Stimulated activated effector memory CD8-positive, alpha-beta T cell treated with anti-CD3 and anti-CD28 coated beads, Interleukin-12 subunit alpha, Interleukin-12 subunit beta, amount 100 ng/mL, for 72 hours (primary cell): ENCODE results near the gene TMUB1.

ENCODE experiments used
- ATAC-seq: fragments of 150-1000 bp; cut with Tn5 transposase; 2 replicates; pipeline ENCODE4 v1.10.0; 2021
- DNase-seq, 2 donors: peaks; one replicate each; pipeline ENCODE4 v3.0.0; 2021 to 2022; ENCODE audit warnings: low spot score in 2 of 2
- H3K27ac Mint-ChIP-seq: one replicate; pipeline ENCODE4 v1.8.0; 2022; ENCODE audit warnings: mild to moderate bottlenecking, mixed read lengths
- H3K36me3 Mint-ChIP-seq: one replicate; pipeline ENCODE4 v1.8.0; 2022; ENCODE audit warnings: mild to moderate bottlenecking, mixed read lengths
- H3K4me1 Mint-ChIP-seq: one replicate; pipeline ENCODE4 v1.8.0; 2022; ENCODE audit warnings: mixed read lengths
- H3K4me3 Mint-ChIP-seq: one replicate; pipeline ENCODE4 v1.8.0; 2022; ENCODE audit warnings: mild to moderate bottlenecking, mixed read lengths
- H3K9me3 Mint-ChIP-seq: one replicate; pipeline ENCODE4 v1.8.0; 2022; ENCODE audit warnings: mixed read lengths

TMUB1 gene

GRCh38 chr7:151061213-151062110 is 21.8 kb downstream of the TMUB1 start:
- H3K4me1 Mint-ChIP-seq = peaks cover 40% of the 10 kb centered on the region
- H3K27ac Mint-ChIP-seq = peak overlapping the region; percentile 71

GRCh38 chr7:151060416-151061212 is 22.7 kb downstream of the TMUB1 start:
- peaks cover 35% of the 10 kb centered on the region for H3K36me3 Mint-ChIP-seq
- no peaks in the 10 kb centered on the region for H3K9me3 Mint-ChIP-seq
- peaks cover 41% of the 10 kb centered on the region for H3K4me1 Mint-ChIP-seq
- peak overlapping the region; percentile 93 for H3K4me3 Mint-ChIP-seq
- peak overlapping the region; percentile 91 for H3K27ac Mint-ChIP-seq
- no peak for ATAC-seq
- DNase-seq = no peak

More at GRCh38 chr7:151061213-151062110, 21.8 kb downstream of the TMUB1 start:
- H3K4me3 Mint-ChIP-seq = peak overlapping the region; percentile 93
- no peaks in the 10 kb centered on the region for H3K9me3 Mint-ChIP-seq
- ATAC-seq (no peak), DNase-seq (no peak)
- peaks cover 35% of the 10 kb centered on the region for H3K36me3 Mint-ChIP-seq

GRCh38 chr7:151060113-151060415 is 23.2 kb downstream of the TMUB1 start:
- Mint-ChIP-seq H3K4me1 (peaks cover 41% of the 10 kb centered on the region), H3K36me3 (peaks cover 29% of the 10 kb centered on the region), H3K4me3 (peak overlapping the region; percentile 93), H3K27ac (peak overlapping the region; percentile 91), H3K9me3 (no peaks in the 10 kb centered on the region)
- ATAC-seq (no peak), DNase-seq (no peak)

GRCh38 chr7:151059367-151060112 is 23.8 kb downstream of the TMUB1 start, which contains the start of gene SLC4A2:
SLC4A2 (plus strand) TSS chr7:151059589; CDS start chr7:151061988, 2,399 bp downstream.
- H3K4me3 Mint-ChIP-seq = peak within 1 kb of the TSS; percentile 93
- peaks cover 24% of the 10 kb centered on the region for H3K36me3 Mint-ChIP-seq
- H3K9me3 Mint-ChIP-seq = no peaks in the 10 kb centered on the region
- peak within 1 kb of the TSS; percentile 91 for H3K27ac Mint-ChIP-seq
- H3K4me1 Mint-ChIP-seq = peaks cover 41% of the 10 kb centered on the region
- ATAC-seq = peak; percentile 38
- peak; percentile 69 to 88 for DNase-seq

GRCh38 chr7:151058781-151059366 is 24.4 kb downstream of the TMUB1 start:
- peak overlapping the region; percentile 91 for H3K27ac Mint-ChIP-seq
- DNase-seq = no peak

GRCh38 chr7:151057989-151058780 is 25.1 kb downstream of the TMUB1 start:
- Mint-ChIP-seq H3K9me3 (no peaks in the 10 kb centered on the region), H3K36me3 (peaks cover 15% of the 10 kb centered on the region), H3K4me3 (peak overlapping the region; percentile 93), H3K4me1 (peaks cover 41% of the 10 kb centered on the region), H3K27ac (peak overlapping the region; percentile 91)
- DNase-seq (peak; percentile 83 to 95), ATAC-seq (peak; percentile 95)

More at GRCh38 chr7:151058781-151059366, 24.4 kb downstream of the TMUB1 start:
- Mint-ChIP-seq H3K9me3 (no peaks in the 10 kb centered on the region), H3K4me3 (peak overlapping the region; percentile 93), H3K4me1 (peaks cover 41% of the 10 kb centered on the region), H3K36me3 (peaks cover 21% of the 10 kb centered on the region)
- ATAC-seq = no peak

GRCh38 chr7:151057506-151057988 is 25.7 kb downstream of the TMUB1 start, which contains the start of gene CDK5:
CDK5 (minus strand) TSS chr7:151057897; CDS start chr7:151057848, 49 bp downstream.
- Mint-ChIP-seq H3K4me1 (peaks cover 45% of the 10 kb centered on the region), H3K4me3 (peak within 1 kb of the TSS; percentile 93)

GRCh38 chr7:151056666-151057505 is 26.4 kb downstream of the TMUB1 start:
- H3K4me1 Mint-ChIP-seq = peaks cover 46% of the 10 kb centered on the region
- H3K36me3 Mint-ChIP-seq = peaks cover 15% of the 10 kb centered on the region
- DNase-seq = no peak
- peak overlapping the region; percentile 91 for H3K27ac Mint-ChIP-seq
- peak overlapping the region; percentile 93 for H3K4me3 Mint-ChIP-seq
- no peaks in the 10 kb centered on the region for H3K9me3 Mint-ChIP-seq
- no peak for ATAC-seq

More at GRCh38 chr7:151057506-151057988, 25.7 kb downstream of the TMUB1 start, which contains the start of gene CDK5:
- H3K36me3 Mint-ChIP-seq = peaks cover 15% of the 10 kb centered on the region
- DNase-seq (no peak), ATAC-seq (peak; percentile 2)
- peak within 1 kb of the TSS; percentile 91 for H3K27ac Mint-ChIP-seq
- H3K9me3 Mint-ChIP-seq = no peaks in the 10 kb centered on the region

GRCh38 chr7:151056283-151056665 is 27.0 kb downstream of the TMUB1 start:
- H3K27ac Mint-ChIP-seq = no peak overlapping the region
- H3K36me3 Mint-ChIP-seq = peaks cover 15% of the 10 kb centered on the region
- DNase-seq (no peak), ATAC-seq (no peak)
- H3K4me1 Mint-ChIP-seq = peaks cover 40% of the 10 kb centered on the region
- peak overlapping the region; percentile 93 for H3K4me3 Mint-ChIP-seq
- H3K9me3 Mint-ChIP-seq = no peaks in the 10 kb centered on the region

GRCh38 chr7:151053751-151054150 is 29.5 kb downstream of the TMUB1 start:
- Mint-ChIP-seq H3K4me1 (peaks cover 26% of the 10 kb centered on the region), H3K36me3 (peaks cover 9% of the 10 kb centered on the region), H3K4me3 (no peak overlapping the region), H3K27ac (no peak overlapping the region), H3K9me3 (no peaks in the 10 kb centered on the region)
- DNase-seq = no peak
- ATAC-seq = no peak

GRCh38 chr7:151053096-151053495 is 30.2 kb downstream of the TMUB1 start:
- Mint-ChIP-seq H3K4me3 (no peak overlapping the region), H3K36me3 (peaks cover 2% of the 10 kb centered on the region), H3K27ac (no peak overlapping the region), H3K9me3 (no peaks in the 10 kb centered on the region), H3K4me1 (peaks cover 21% of the 10 kb centered on the region)
- DNase-seq = no peak
- ATAC-seq = no peak

- Mint-ChIP-seq H3K4me1 (peaks cover 7% of the 10 kb centered on the region), H3K36me3 (no peaks in the 10 kb centered on the region), H3K27ac (no peak overlapping the region), H3K9me3 (no peaks in the 10 kb centered on the region), H3K4me3 (no peak overlapping the region)
- DNase-seq (no peak), ATAC-seq (peak; percentile 59)
Observed at GRCh38 chr7:151051108-151051507, 32.2 kb downstream of the TMUB1 start.

- H3K36me3 Mint-ChIP-seq = peaks cover 5% of the 10 kb centered on the region
- no peak overlapping the region for H3K4me3 Mint-ChIP-seq
- H3K27ac Mint-ChIP-seq = no peak overlapping the region
- no peak for ATAC-seq
- DNase-seq = no peak
- no peaks in the 10 kb centered on the region for H3K9me3 Mint-ChIP-seq
- H3K4me1 Mint-ChIP-seq = peaks cover 7% of the 10 kb centered on the region
Observed at GRCh38 chr7:151048911-151049463, 34.3 kb downstream of the TMUB1 start.
